Testis (tissue), 3 donors: ENCODE measurements around the gene PLLP. TPM values are rescaled to one million over a fixed set of nuclear protein-coding genes. Genes with fewer than 3 reads are reported as not detected.

Source experiments
- DNase-seq: peaks from one replicate; pipeline ENCODE4 v3.0.0-alpha.2; 2019
- H3K27ac ChIP-seq, 2 donors: fragments of 200-600 bp; sonication (generic); one replicate each; pipeline ENCODE4 v1.5.1; 2019
- H3K27me3 ChIP-seq: fragments of 200-600 bp; sonication (generic); one replicate; pipeline ENCODE4 v1.5.1; 2019
- H3K36me3 ChIP-seq: fragments of 200-600 bp; sonication (generic); one replicate; pipeline ENCODE4 v1.5.1; 2017; ENCODE audit warnings: low read depth; ENCODE audit errors: missing control alignments
- H3K4me1 ChIP-seq: fragments of 200-600 bp; sonication (generic); one replicate; pipeline ENCODE4 v1.5.1; 2019
- H3K4me3 ChIP-seq, 2 donors: fragments of 200-600 bp; sonication (generic); one replicate each; pipeline ENCODE4 v1.5.1; 2017 to 2019
- H3K9me3 ChIP-seq: fragments of 200-600 bp; sonication (generic); one replicate; pipeline ENCODE4 v1.5.1; 2017
- CTCF ChIP-seq, 3 experiments: fragments of 450-650 bp in 2 of 3; fragments of 200-600 bp in 1 of 3; sonication (generic) in 1 of 3; IDR thresholded peaks; one replicate each; pipeline ENCODE4 v1.5.1; 2016 to 2019; ENCODE audit warnings: antibody characterized with exemption in 3 of 3, mild to moderate bottlenecking in 2 of 3, moderate library complexity in 1 of 3
- POLR2A ChIP-seq: fragments of 450-650 bp; IDR thresholded peaks from one replicate; pipeline ENCODE4 v1.6.1; 2017; ENCODE audit warnings: antibody characterized with exemption, mild to moderate bottlenecking, moderate library complexity
- WGBS, 2 donors: methylation state at CpG; one replicate each; pipeline ENCODE4 v1.1.5; 2018; 5-methylcytosine and 5-hydroxymethylcytosine counted together
- intact Hi-C: fragments of 100-400 bp; cut with DNase I; formaldehyde crosslinking; loops from one replicate; pipeline ENCODE4 v1.15.1; 2023; ENCODE audit warnings: low total_unique reads
- polyA plus RNA-seq: library from polyadenylated mRNA; stranded (reverse); fragments of 350-450 nt; fragmentation: Illumina TruSeq; extraction: RNeasy Lipid Tissue Mini Kit (QIAGEN cat#74804); gene quantifications from one replicate; pipeline ENCODE4 v1.2.3, GENCODE V29; 2014; ENCODE audit warnings: low read depth, low replicate concordance; ENCODE audit not compliant: insufficient read depth
- total RNA-seq, 2 donors: library from RNA; depleted of rRNA; stranded (reverse); fragments of >200 nt; gene quantifications; one replicate each; pipeline ENCODE4 v1.2.3, GENCODE V29; 2016

PLLP gene
- total and polyA plus RNA-seq, 3 donors from 2014 or later = 15.0 to 39.4 (median 36.1) TPM

- 60 to 76% methylated on average over 3 of the region's 3 CpGs for WGBS, 2 donors
- DNase-seq = peak; percentile 28
- Histone ChIP-seq H3K27me3 (no peaks in the 10 kb centered on the region), H3K9me3 (no peaks in the 10 kb centered on the region), H3K4me3 (no peak overlapping the region), H3K4me1 (no peaks in the 10 kb centered on the region), H3K36me3 (no peaks in the 10 kb centered on the region), H3K27ac (peak overlapping the region in 1 of 2 donors; percentile 69)
- TF ChIP-seq POLR2A (no peak), CTCF (IDR thresholded peaks at IDR 0.05) (no peak)
- intact Hi-C loops = no loop called here
Measured at GRCh38 chr16:57316390-57317017, 32.0 kb upstream of the PLLP start.

- 48 to 52% methylated on average over 7 of the region's 7 CpGs for WGBS, 2 donors
- no peak for DNase-seq
- no peak for TF ChIP-seq CTCF (IDR thresholded peaks at IDR 0.05)
- TF ChIP-seq POLR2A = no peak
- Histone ChIP-seq H3K4me3 (no peak overlapping the region), H3K9me3 (no peaks in the 10 kb centered on the region), H3K36me3 (no peaks in the 10 kb centered on the region), H3K27ac (no peak overlapping the region), H3K27me3 (no peaks in the 10 kb centered on the region), H3K4me1 (peaks cover 7% of the 10 kb centered on the region)
- intact Hi-C loops = no loop called here
Measured at GRCh38 chr16:57315416-57315815, 30.9 kb upstream of the PLLP start.

GRCh38 chr16:57314161-57314785 lies 29.8 kb upstream of the PLLP start:
- WGBS, 2 donors = 77 to 79% methylated on average over 1 of the region's 1 CpG
- no peak for DNase-seq
- H3K36me3 ChIP-seq = no peaks in the 10 kb centered on the region
- no peak overlapping the region for H3K27ac ChIP-seq
- intact Hi-C loops = no loop called here
- H3K27me3 ChIP-seq = no peaks in the 10 kb centered on the region
- H3K9me3 ChIP-seq = no peaks in the 10 kb centered on the region
- H3K4me3 ChIP-seq = no peak overlapping the region
- peaks cover 7% of the 10 kb centered on the region for H3K4me1 ChIP-seq
- TF ChIP-seq CTCF (IDR thresholded peaks at IDR 0.05) (no peak), POLR2A (no peak)

GRCh38 chr16:57313509-57313908 lies 29.0 kb upstream of the PLLP start:
- H3K27me3 ChIP-seq = no peaks in the 10 kb centered on the region
- DNase-seq = no peak
- no peak overlapping the region for H3K4me3 ChIP-seq
- intact Hi-C loops = no loop called here
- H3K4me1 ChIP-seq = peaks cover 7% of the 10 kb centered on the region
- H3K9me3 ChIP-seq = no peaks in the 10 kb centered on the region
- H3K36me3 ChIP-seq = no peaks in the 10 kb centered on the region
- TF ChIP-seq CTCF (IDR thresholded peaks at IDR 0.05) = no peak
- TF ChIP-seq POLR2A = no peak
- no peak overlapping the region for H3K27ac ChIP-seq
- 92 to 95% methylated on average over 2 of the region's 2 CpGs for WGBS, 2 donors

- DNase-seq = no peak
- peaks cover 7% of the 10 kb centered on the region for H3K4me1 ChIP-seq
- H3K27me3 ChIP-seq = no peaks in the 10 kb centered on the region
- intact Hi-C loops = no loop called here
- no peak for TF ChIP-seq POLR2A
- TF ChIP-seq CTCF (IDR thresholded peaks at IDR 0.05) = no peak
- WGBS, 2 donors = 32 to 50% methylated on average over 4 of the region's 4 CpGs
- no peaks in the 10 kb centered on the region for H3K36me3 ChIP-seq
- H3K27ac ChIP-seq = peak overlapping the region in 1 of 2 donors; percentile 58
- no peak overlapping the region for H3K4me3 ChIP-seq
- H3K9me3 ChIP-seq = no peaks in the 10 kb centered on the region
Measured at GRCh38 chr16:57310801-57311200, 26.3 kb upstream of the PLLP start.
